ENCODE data around the gene RNF220. TPM values are rescaled to one million over a fixed set of nuclear protein-coding genes. Genes with fewer than 3 reads are reported as not detected.
A peak's percentile ranks its signal among the peaks of the same experiment; 100 is the strongest.

Gene RNF220
- total RNA-seq, 1 experiment from 2014 or later = 128 TPM

DNA sequence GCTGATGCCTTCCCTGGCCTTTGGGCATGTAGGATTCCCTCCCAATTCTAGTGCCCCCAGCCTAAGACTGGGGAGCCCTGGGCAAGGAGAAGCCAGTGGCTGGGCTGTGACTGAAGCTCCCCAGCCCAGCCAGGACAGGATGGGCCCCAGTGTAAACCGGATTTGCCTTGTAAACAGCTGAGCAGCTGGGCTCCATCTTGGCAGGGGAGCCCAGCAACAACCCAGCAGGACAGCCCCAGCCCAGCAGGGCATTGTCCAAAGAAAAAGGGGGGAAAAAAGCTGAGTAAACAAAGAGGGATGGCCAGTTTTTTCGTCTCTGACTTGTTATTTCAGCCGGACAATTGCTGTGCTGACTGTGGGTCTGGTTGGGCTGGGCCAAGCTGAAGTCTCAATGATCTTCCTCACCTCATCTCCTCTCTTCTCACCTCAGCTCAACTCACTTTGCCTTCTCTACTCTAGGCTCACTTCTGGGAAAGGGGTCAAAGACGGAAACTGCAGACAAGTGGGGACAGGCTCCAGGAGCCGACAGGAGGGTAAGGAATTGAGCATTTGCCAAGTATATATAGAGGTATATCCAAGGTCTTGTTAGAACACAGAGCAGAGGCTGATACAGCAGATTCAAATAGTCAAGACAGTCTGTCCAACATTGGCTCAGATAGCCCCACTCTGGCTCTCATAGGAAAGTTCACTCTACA is 171.5 kb downstream of the RNF220 start:
- DNase-seq (ENCODE audit: low spot score) (peak; percentile 30), ATAC-seq (peak; percentile 73)
- Mint-ChIP-seq H3K27me3 (ENCODE audit: low read depth) (no peaks in the 10 kb centered on the region), H3K9me3 (no peaks in the 10 kb centered on the region), H3K4me3 (no peak overlapping the region), H3K27ac (peak overlapping the region; percentile 81), H3K36me3 (no peaks in the 10 kb centered on the region), H3K4me1 (peaks cover 27% of the 10 kb centered on the region)
- ChIA-PET POLR2A (interaction anchor here (0.9 kb wide), 1 partner anchor 18 kb away, joined by 3 read pairs; no protein-coding TSS in a partner anchor), CTCF (interaction anchor here (0.7 to 2.8 kb wide), 8 partner anchors 16 to 359 kb away, joined by 3 to 17 read pairs (median 4); no protein-coding TSS in a partner anchor)
- peak; percentile 28; the same call in 1 of the 2 replicates for TF ChIP-seq ZNF396 (CRISPR knock-in tag; IDR thresholded peaks at IDR 0.05; ENCODE audit: borderline replicate concordance)
- no peak for TF ChIP-seq E2F5 (CRISPR knock-in tag; IDR thresholded peaks at IDR 0.05)
- TF ChIP-seq SP1 (CRISPR knock-in tag; conservative IDR thresholded peaks at IDR 0.05) = peak; percentile 42; the same call in 1 of the 2 replicates
- peak; percentile 96 for TF ChIP-seq ZNF423 (CRISPR knock-in tag; IDR thresholded peaks at IDR 0.05)
- no peak for TF ChIP-seq FOXJ3 (CRISPR knock-in tag; IDR thresholded peaks at IDR 0.05; ENCODE audit: borderline replicate concordance)
- TF ChIP-seq ELF4 (CRISPR knock-in tag; IDR thresholded peaks at IDR 0.05; ENCODE audit: low read depth) = no peak
- no peak for TF ChIP-seq SMAD4 (CRISPR knock-in tag; IDR thresholded peaks at IDR 0.05)

- TF ChIP-seq ESRRA (CRISPR knock-in tag; IDR thresholded peaks at IDR 0.05; ENCODE audit: borderline replicate concordance) = no peak
- peak; percentile 20; the same call in 1 of the 2 replicates for TF ChIP-seq ZNF423 (CRISPR knock-in tag; IDR thresholded peaks at IDR 0.05)
- Mint-ChIP-seq H3K36me3 (no peaks in the 10 kb centered on the region), H3K27ac (no peak overlapping the region), H3K4me1 (peaks cover 27% of the 10 kb centered on the region), H3K4me3 (no peak overlapping the region), H3K9me3 (no peaks in the 10 kb centered on the region), H3K27me3 (ENCODE audit: low read depth) (no peaks in the 10 kb centered on the region)
- POLR2A ChIA-PET = no interaction called here
- ATAC-seq (no peak), DNase-seq (ENCODE audit: low spot score) (no peak)
- CTCF ChIA-PET = interaction anchor here (0.8 to 2.2 kb wide), 3 partner anchors 9 to 364 kb away, joined by 3 to 18 read pairs (median 4); no protein-coding TSS in a partner anchor
Measured at GRCh38 chr1:44581205-44581604, 176.2 kb downstream of the RNF220 start.

- H3K9me3 Mint-ChIP-seq = no peaks in the 10 kb centered on the region
- H3K27ac Mint-ChIP-seq = 0 out of 2 replicates have a peak overlapping the region, but pooled peaks have one; percentile 13
- DNase-seq (ENCODE audit: low spot score) = no peak
- no peak overlapping the region for H3K4me3 Mint-ChIP-seq
- ChIA-PET POLR2A (no interaction called here), CTCF (interaction anchor here (0.6 to 2.2 kb wide), 7 partner anchors 10 to 264 kb away, joined by 3 to 18 read pairs (median 4); no protein-coding TSS in a partner anchor)
- H3K4me1 Mint-ChIP-seq = peaks cover 17% of the 10 kb centered on the region; the same call in 1 of the 2 replicates
- no peaks in the 10 kb centered on the region for H3K27me3 Mint-ChIP-seq (ENCODE audit: low read depth)
- no peaks in the 10 kb centered on the region for H3K36me3 Mint-ChIP-seq
- peak; percentile 59 for ATAC-seq
- TF ChIP-seq ZNF219 (CRISPR knock-in tag; IDR thresholded peaks at IDR 0.05; ENCODE audit: borderline replicate concordance) (no peak), ZNF512 (CRISPR knock-in tag; IDR thresholded peaks at IDR 0.05; ENCODE audit: borderline replicate concordance) (no peak), ZNF425 (CRISPR knock-in tag; conservative IDR thresholded peaks at IDR 0.05) (no peak), KAT7 (CRISPR knock-in tag; IDR thresholded peaks at IDR 0.05; ENCODE audit: borderline replicate concordance) (no peak), TEAD1 (CRISPR knock-in tag; IDR thresholded peaks at IDR 0.05) (no peak), ZBTB43 (CRISPR knock-in tag; IDR thresholded peaks at IDR 0.05) (no peak), JUN (CRISPR knock-in tag; IDR thresholded peaks at IDR 0.05) (no peak), NFYB (CRISPR knock-in tag; conservative IDR thresholded peaks at IDR 0.05; ENCODE audit: low read depth) (no peak)
- TF ChIP-seq, protein P1, sequence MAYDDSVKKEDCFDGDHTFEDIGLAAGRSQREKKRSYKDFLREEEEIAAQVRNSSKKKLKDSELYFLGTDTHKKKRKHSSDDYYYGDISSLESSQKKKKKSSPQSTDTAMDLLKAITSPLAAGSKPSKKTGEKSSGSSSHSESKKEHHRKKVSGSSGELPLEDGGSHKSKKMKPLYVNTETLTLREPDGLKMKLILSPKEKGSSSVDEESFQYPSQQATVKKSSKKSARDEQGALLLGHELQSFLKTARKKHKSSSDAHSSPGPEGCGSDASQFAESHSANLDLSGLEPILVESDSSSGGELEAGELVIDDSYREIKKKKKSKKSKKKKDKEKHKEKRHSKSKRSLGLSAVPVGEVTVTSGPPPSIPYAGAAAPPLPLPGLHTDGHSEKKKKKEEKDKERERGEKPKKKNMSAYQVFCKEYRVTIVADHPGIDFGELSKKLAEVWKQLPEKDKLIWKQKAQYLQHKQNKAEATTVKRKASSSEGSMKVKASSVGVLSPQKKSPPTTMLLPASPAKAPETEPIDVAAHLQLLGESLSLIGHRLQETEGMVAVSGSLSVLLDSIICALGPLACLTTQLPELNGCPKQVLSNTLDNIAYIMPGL (CRISPR knock-in tag; IDR thresholded peaks at IDR 0.05) = no peak
- TF ChIP-seq, protein P2, sequence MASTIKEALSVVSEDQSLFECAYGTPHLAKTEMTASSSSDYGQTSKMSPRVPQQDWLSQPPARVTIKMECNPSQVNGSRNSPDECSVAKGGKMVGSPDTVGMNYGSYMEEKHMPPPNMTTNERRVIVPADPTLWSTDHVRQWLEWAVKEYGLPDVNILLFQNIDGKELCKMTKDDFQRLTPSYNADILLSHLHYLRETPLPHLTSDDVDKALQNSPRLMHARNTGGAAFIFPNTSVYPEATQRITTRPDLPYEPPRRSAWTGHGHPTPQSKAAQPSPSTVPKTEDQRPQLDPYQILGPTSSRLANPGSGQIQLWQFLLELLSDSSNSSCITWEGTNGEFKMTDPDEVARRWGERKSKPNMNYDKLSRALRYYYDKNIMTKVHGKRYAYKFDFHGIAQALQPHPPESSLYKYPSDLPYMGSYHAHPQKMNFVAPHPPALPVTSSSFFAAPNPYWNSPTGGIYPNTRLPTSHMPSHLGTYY (CRISPR knock-in tag; IDR thresholded peaks at IDR 0.05) = no peak
Measured at GRCh38 chr1:44584167-44584566, 179.1 kb downstream of the RNF220 start.

Measured in WTC11 (cell line).